Gastroesophageal sphincter (tissue), 4 donors: ENCODE measurements around the gene STXBP1. TPM values are rescaled to one million over a fixed set of nuclear protein-coding genes. Genes with fewer than 3 reads are reported as not detected.

Source experiments
- ATAC-seq: fragments of 150-250 bp; one replicate; pipeline ENCODE4 v1.9.1; 2016; ENCODE audit warnings: mild to moderate bottlenecking, moderate library complexity
- H3K27ac ChIP-seq, 4 donors: fragments of 200-600 bp; sonication (generic) in 3 of 4; 1 replicate in 3 of 4; 2 replicates in 1 of 4; pipeline ENCODE4 v1.5.1; 2016 to 2019
- H3K27me3 ChIP-seq: fragments of 200-600 bp; sonication (generic); one replicate; pipeline ENCODE4 v1.5.1; 2019
- H3K36me3 ChIP-seq, 2 donors: fragments of 200-600 bp; sonication (generic); one replicate each; pipeline ENCODE4 v1.5.1; 2019; ENCODE audit warnings: control low read depth in 1 of 2
- H3K4me1 ChIP-seq, 3 donors: fragments of 200-600 bp; sonication (generic); 1 replicate in 2 of 3; 2 replicates in 1 of 3; pipeline ENCODE4 v1.5.1; 2016 to 2019; ENCODE audit warnings: control low read depth in 2 of 3
- H3K4me3 ChIP-seq, 2 donors: fragments of 200-600 bp; sonication (generic); one replicate each; pipeline ENCODE4 v1.5.1; 2019; ENCODE audit warnings: mild to moderate bottlenecking in 1 of 2, moderate library complexity in 1 of 2
- H3K9me3 ChIP-seq, 3 donors: fragments of 200-600 bp; sonication (generic); one replicate each; pipeline ENCODE4 v1.5.1; 2017 to 2019; ENCODE audit warnings: control low read depth in 2 of 3
- CTCF ChIP-seq, 4 experiments: fragments of 200-600 bp in 2 of 4; fragments of 450-650 bp in 2 of 4; sonication (generic) in 1 of 4; IDR thresholded peaks; one replicate each; pipeline ENCODE4 v1.5.1; 2017 to 2019; ENCODE audit warnings: antibody characterized with exemption in 4 of 4, mild to moderate bottlenecking in 2 of 4, moderate library complexity in 2 of 4
- EP300 ChIP-seq: sonication (generic); formaldehyde crosslinking; IDR thresholded peaks from one replicate; pipeline ENCODE4 v1.6.1; 2017; ENCODE audit warnings: antibody characterized with exemption, mild to moderate bottlenecking
- POLR2A ChIP-seq, 2 donors: fragments of 450-650 bp; IDR thresholded peaks; one replicate each; pipeline ENCODE4 v1.6.1; 2017; ENCODE audit warnings: antibody characterized with exemption in 2 of 2, mild to moderate bottlenecking in 2 of 2, moderate library complexity in 1 of 2
- POLR2AphosphoS5 ChIP-seq: sonication (generic); formaldehyde crosslinking; IDR thresholded peaks from one replicate; pipeline ENCODE4 v1.6.1; 2017; ENCODE audit warnings: antibody characterized with exemption
- WGBS, 2 donors: methylation state at CpG; one replicate each; pipeline ENCODE4 v1.1.5; 2018; ENCODE audit warnings: low coverage in 1 of 2; 5-methylcytosine and 5-hydroxymethylcytosine counted together
- total RNA-seq, 4 donors: library from RNA; depleted of rRNA; stranded (reverse); fragments of >200 nt; gene quantifications; one replicate each; pipeline ENCODE4 v1.1.0, GENCODE V29; 2016

STXBP1 gene
- total RNA-seq, 4 donors from 2014 or later: 25.7 to 47.0 (median 33.1) TPM

GRCh38 chr9:127644943-127645342, 32.9 kb downstream of the STXBP1 start:
- Histone ChIP-seq H3K27me3 (no peaks in the 10 kb centered on the region), H3K4me1 (peaks cover 0 to 8% (median 0%) of the 10 kb centered on the region in 3 donors), H3K27ac (no peak overlapping the region), H3K4me3 (no peak overlapping the region), H3K36me3 (no peaks in the 10 kb centered on the region), H3K9me3 (no peaks in the 10 kb centered on the region)
- ATAC-seq: no peak
- no peak for TF ChIP-seq POLR2A (IDR thresholded peaks at IDR 0.05)
- 40% methylated on average over 1 of the region's 4 CpGs; no CpG with 5 or more reads in 1 of the 2 donors for WGBS, 2 donors

- no peak overlapping the region for H3K27ac ChIP-seq
- ATAC-seq: no peak
- H3K9me3 ChIP-seq: no peaks in the 10 kb centered on the region
- H3K27me3 ChIP-seq: no peaks in the 10 kb centered on the region
- H3K4me3 ChIP-seq: no peak overlapping the region
- TF ChIP-seq EP300 (no peak), POLR2AphosphoS5 (no peak), CTCF (IDR thresholded peaks at IDR 0.05) (no peak), POLR2A (IDR thresholded peaks at IDR 0.05) (no peak)
- peaks cover 0 to 8% (median 0%) of the 10 kb centered on the region in 3 donors for H3K4me1 ChIP-seq
- H3K36me3 ChIP-seq: peaks cover 0 to 10% of the 10 kb centered on the region in 2 donors
- WGBS, 2 donors: 62 to 69% methylated on average over 3 of the region's 3 CpGs
These were observed 35.4 kb downstream of the STXBP1 start for GRCh38 chr9:127647451-127647850.

- ATAC-seq: no peak
- WGBS, 2 donors: 52 to 56% methylated on average over 3 of the region's 3 CpGs
- TF ChIP-seq POLR2AphosphoS5: no peak
- no peak for TF ChIP-seq CTCF (IDR thresholded peaks at IDR 0.05)
- no peak for TF ChIP-seq POLR2A (IDR thresholded peaks at IDR 0.05)
- no peak for TF ChIP-seq EP300
These were observed 38.4 kb downstream of the STXBP1 start for GRCh38 chr9:127650518-127650917.

GRCh38 chr9:127651697-127652610, 39.9 kb downstream of the STXBP1 start:
- peaks cover 0 to 43% of the 10 kb centered on the region in 2 donors for H3K36me3 ChIP-seq
- WGBS, 2 donors: 81 to 97% methylated on average over 4 to 6 of the region's 9 CpGs
- no peak for ATAC-seq

More at GRCh38 chr9:127650518-127650917, 38.4 kb downstream of the STXBP1 start:
- H3K27ac ChIP-seq: no peak overlapping the region
- no peaks in the 10 kb centered on the region for H3K27me3 ChIP-seq
- no peaks in the 10 kb centered on the region for H3K9me3 ChIP-seq
- H3K36me3 ChIP-seq: peaks cover 0 to 39% of the 10 kb centered on the region in 2 donors
- H3K4me1 ChIP-seq: no peaks in the 10 kb centered on the region
- no peak overlapping the region for H3K4me3 ChIP-seq

GRCh38 chr9:127652733-127653132, 40.7 kb downstream of the STXBP1 start:
- Histone ChIP-seq H3K9me3 (no peaks in the 10 kb centered on the region), H3K4me3 (no peak overlapping the region), H3K27me3 (no peaks in the 10 kb centered on the region), H3K36me3 (peaks cover 0 to 48% of the 10 kb centered on the region in 2 donors), H3K27ac (no peak overlapping the region), H3K4me1 (no peaks in the 10 kb centered on the region)
- ATAC-seq: no peak
- WGBS, 2 donors: 100% methylated on average over 3 of the region's 3 CpGs; no CpG with 5 or more reads in 1 of the 2 donors
- no peak for TF ChIP-seq CTCF (IDR thresholded peaks at IDR 0.05)
- TF ChIP-seq EP300: no peak
- TF ChIP-seq POLR2A (IDR thresholded peaks at IDR 0.05): no peak
- TF ChIP-seq POLR2AphosphoS5: no peak

More at GRCh38 chr9:127651697-127652610, 39.9 kb downstream of the STXBP1 start:
- no peaks in the 10 kb centered on the region for H3K4me1 ChIP-seq
- no peak for TF ChIP-seq EP300
- TF ChIP-seq POLR2AphosphoS5: no peak
- no peak for TF ChIP-seq CTCF (IDR thresholded peaks at IDR 0.05)
- TF ChIP-seq POLR2A (IDR thresholded peaks at IDR 0.05): no peak
- no peak overlapping the region for H3K27ac ChIP-seq
- H3K4me3 ChIP-seq: no peak overlapping the region
- H3K27me3 ChIP-seq: no peaks in the 10 kb centered on the region
- no peaks in the 10 kb centered on the region for H3K9me3 ChIP-seq
